GM12892 (cell line): ENCODE measurements around the gene GREB1L.

ENCODE experiments used
- POLR2A ChIP-seq: IDR thresholded peaks from 2 replicates; pipeline ENCODE4 v1.6.1; 2011; ENCODE audit warnings: low read depth, low read length, control low read depth
- POLR2AphosphoS5 ChIP-seq: IDR thresholded peaks from 2 replicates; pipeline ENCODE4 v1.6.1; 2011; ENCODE audit warnings: low read depth, low read length, control low read depth
- TAF1 ChIP-seq: IDR thresholded peaks from 2 replicates; pipeline ENCODE4 v1.6.1; 2011; ENCODE audit warnings: low read depth, mild to moderate bottlenecking, control low read depth, low read length, borderline replicate concordance

DNA sequence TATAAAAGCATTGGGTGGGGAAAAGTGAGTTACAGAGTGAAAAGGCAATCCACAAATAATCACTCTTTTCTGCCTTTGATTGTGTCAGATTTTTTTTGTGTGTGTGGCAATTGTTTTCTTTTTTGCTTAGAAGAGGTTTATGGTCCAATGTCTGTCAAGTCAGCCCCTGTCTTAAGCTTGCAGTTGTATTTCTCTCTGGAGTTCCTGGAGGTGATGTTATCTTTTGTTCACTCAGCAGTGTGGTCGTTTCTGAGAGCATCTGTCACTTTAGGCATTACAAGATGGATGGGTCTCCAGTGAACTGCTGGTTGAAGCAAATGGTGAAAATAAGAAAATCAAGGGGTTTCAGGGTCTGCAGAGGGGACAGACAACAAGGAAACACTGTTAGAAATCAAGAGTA is 121.3 kb downstream of the GREB1L start:
- TF ChIP-seq POLR2AphosphoS5 (no peak), POLR2A (no peak), TAF1 (no peak)
